DND-41 (cell line): Measurements from ENCODE around the gene SYTL2.
"Not testable (repeated sequence)": the region's sequence is repeated elsewhere in the genome, so short reads cannot be mapped to it uniquely, and the experiment has no call there.

Experiments used
- ATAC-seq: fragments of 200-7000 bp; cut with Tn5 transposase; 3 replicates; pipeline ENCODE4 v1.9.1; 2021; ENCODE audit warnings: low read depth; ENCODE audit not compliant: insufficient read depth
- DNase-seq: peaks from one replicate; pipeline ENCODE4 v3.0.0-alpha.2; 2020
- H2AFZ ChIP-seq: 2 replicates; pipeline ENCODE4 v1.6.0; 2012; ENCODE audit warnings: low read depth, low read length
- H3K27ac ChIP-seq: 2 replicates; pipeline ENCODE4 v1.5.1; 2012; ENCODE audit warnings: low read length, inconsistent platforms
- H3K27me3 ChIP-seq: fragments of 200-600 bp; sonication (generic); 2 replicates; pipeline ENCODE4 v1.6.0; 2012; ENCODE audit warnings: low read length, mild to moderate bottlenecking, inconsistent platforms; ENCODE audit not compliant: insufficient read depth, poor library complexity
- H3K36me3 ChIP-seq: 2 replicates; pipeline ENCODE4 v1.5.1; 2012; ENCODE audit warnings: low read length, inconsistent platforms; ENCODE audit not compliant: insufficient read depth
- H3K4me1 ChIP-seq: 2 replicates; pipeline ENCODE4 v1.5.1; 2012; ENCODE audit warnings: mild to moderate bottlenecking, low read length; ENCODE audit not compliant: insufficient read depth
- H3K4me2 ChIP-seq: 2 replicates; pipeline ENCODE4 v1.6.0; 2012; ENCODE audit warnings: mild to moderate bottlenecking, moderate library complexity, low read length, inconsistent platforms; ENCODE audit not compliant: insufficient read depth
- H3K4me3 ChIP-seq, 2 experiments: fragments of 200-600 bp in 1 of 2; shearing (Covaris generic) in 1 of 2; 2 replicates each; pipeline ENCODE4 v1.5.1; 2012 to 2016; ENCODE audit warnings: inconsistent platforms in 2 of 2, low read length in 2 of 2, mild to moderate bottlenecking in 2 of 2, low read depth in 1 of 2, moderate library complexity in 1 of 2
- H3K79me2 ChIP-seq: 2 replicates; pipeline ENCODE4 v1.6.0; 2012; ENCODE audit warnings: low read length, inconsistent platforms; ENCODE audit not compliant: insufficient read depth
- H3K9ac ChIP-seq: 2 replicates; pipeline ENCODE4 v1.6.0; 2012; ENCODE audit warnings: low read depth, mild to moderate bottlenecking, inconsistent platforms, low read length, moderate library complexity
- H3K9me3 ChIP-seq: 2 replicates; pipeline ENCODE4 v1.5.1; 2012; ENCODE audit warnings: low read length, moderate library complexity, mild to moderate bottlenecking, inconsistent platforms; ENCODE audit not compliant: insufficient read depth, severe bottlenecking
- H4K20me1 ChIP-seq: 2 replicates; pipeline ENCODE4 v1.6.0; 2012; ENCODE audit warnings: low read length; ENCODE audit not compliant: insufficient read depth
- CTCF ChIP-seq: IDR thresholded peaks from 2 replicates; pipeline ENCODE4 v1.5.1; 2012; ENCODE audit warnings: borderline replicate concordance, low read length, moderate library complexity, mild to moderate bottlenecking; ENCODE audit not compliant: poor library complexity, severe bottlenecking; ENCODE audit errors: extremely low read depth
- EZH2 ChIP-seq: IDR thresholded peaks from 3 replicates; pipeline ENCODE4 v1.6.1; 2012; ENCODE audit warnings: borderline replicate concordance, low read depth, mild to moderate bottlenecking, moderate library complexity, low read length, inconsistent platforms; ENCODE audit not compliant: severe bottlenecking

Gene SYTL2

GRCh38 chr11:85679576-85679975, 131.4 kb downstream of the SYTL2 start:
- DNase-seq (no peak), ATAC-seq (no peak)
- no peak for TF ChIP-seq CTCF
- Histone ChIP-seq H3K36me3 (no peaks in the 10 kb centered on the region), H3K27ac (no peak overlapping the region), H3K9ac (no peak overlapping the region), H3K4me2 (no peak overlapping the region), H2AFZ (no peak overlapping the region), H3K79me2 (no peaks in the 10 kb centered on the region), H3K27me3 (peaks cover 38% of the 10 kb centered on the region), H3K4me3 (no peak overlapping the region), H3K9me3 (no peaks in the 10 kb centered on the region), H3K4me1 (no peaks in the 10 kb centered on the region), H4K20me1 (no peaks in the 10 kb centered on the region)

- Histone ChIP-seq H3K4me2 (no peak overlapping the region), H3K4me1 (no peaks in the 10 kb centered on the region), H3K4me3 (no peak overlapping the region), H4K20me1 (no peaks in the 10 kb centered on the region), H3K27ac (no peak overlapping the region), H3K27me3 (peaks cover 36% of the 10 kb centered on the region), H2AFZ (no peak overlapping the region), H3K36me3 (no peaks in the 10 kb centered on the region), H3K79me2 (no peaks in the 10 kb centered on the region), H3K9ac (no peak overlapping the region), H3K9me3 (no peaks in the 10 kb centered on the region)
- ATAC-seq (no peak), DNase-seq (no peak)
- TF ChIP-seq EZH2 (no peak), CTCF (no peak)
Observed at GRCh38 chr11:85673393-85673792, 137.5 kb downstream of the SYTL2 start.

- TF ChIP-seq EZH2 (no peak), CTCF (no peak)
- no peaks in the 10 kb centered on the region for H3K79me2 ChIP-seq
- H2AFZ ChIP-seq, result no peak overlapping the region
- H3K4me3 ChIP-seq, result no peak overlapping the region
- peaks cover 32% of the 10 kb centered on the region for H3K27me3 ChIP-seq
- H3K9ac ChIP-seq, result no peak overlapping the region
- DNase-seq (no peak), ATAC-seq (no peak)
- H3K4me2 ChIP-seq, result no peak overlapping the region
- no peak overlapping the region for H3K27ac ChIP-seq
- no peaks in the 10 kb centered on the region for H4K20me1 ChIP-seq
- H3K36me3 ChIP-seq, result no peaks in the 10 kb centered on the region
- no peaks in the 10 kb centered on the region for H3K4me1 ChIP-seq
- no peaks in the 10 kb centered on the region for H3K9me3 ChIP-seq
Observed at GRCh38 chr11:85672105-85672902, 138.6 kb downstream of the SYTL2 start.

GRCh38 chr11:85670949-85671663, 139.8 kb downstream of the SYTL2 start:
- H3K9me3 ChIP-seq, H3K9ac ChIP-seq, H3K36me3 ChIP-seq, DNase-seq, H3K4me3 ChIP-seq, H3K4me2 ChIP-seq, H3K27ac ChIP-seq, ATAC-seq, H3K79me2 ChIP-seq, H2AFZ ChIP-seq, H3K4me1 ChIP-seq, H4K20me1 ChIP-seq: not testable (repeated sequence)
- H3K27me3 ChIP-seq, result peaks cover 26% of the 10 kb centered on the region
